Colonic mucosa (tissue), 4 donors: ENCODE results near the gene STARD10. TPM values are rescaled to one million over a fixed set of nuclear protein-coding genes. Genes with fewer than 3 reads are reported as not detected.
A peak's percentile ranks its signal among the peaks of the same experiment; 100 is the strongest.
"Not testable (repeated sequence)": the region's sequence is repeated elsewhere in the genome, so short reads cannot be mapped to it uniquely, and the experiment has no call there.

Experiments used
- DNase-seq: peaks from one replicate; pipeline ENCODE4 v3.0.0-alpha.2; 2020
- H3K27ac ChIP-seq: fragments of 200-600 bp; one replicate; pipeline ENCODE4 v1.8.0; 2021
- H3K27me3 ChIP-seq: fragments of 200-600 bp; one replicate; pipeline ENCODE4 v1.8.0; 2021
- H3K36me3 ChIP-seq: fragments of 200-600 bp; one replicate; pipeline ENCODE4 v1.8.0; 2021
- H3K4me1 ChIP-seq: fragments of 200-600 bp; one replicate; pipeline ENCODE4 v1.8.0; 2021; ENCODE audit warnings: mild to moderate bottlenecking
- H3K4me3 ChIP-seq: fragments of 200-600 bp; one replicate; pipeline ENCODE4 v1.8.0; 2021
- H3K9ac ChIP-seq, 2 donors: one replicate each; pipeline ENCODE4 v1.7.0; 2013; ENCODE audit warnings: control low read depth in 2 of 2, low read depth in 2 of 2, low read length in 2 of 2
- H3K9me3 ChIP-seq: fragments of 200-600 bp; one replicate; pipeline ENCODE4 v1.8.0; 2021
- intact Hi-C: fragments of 100-400 bp; cut with DNase I; formaldehyde crosslinking; loops from one replicate; pipeline ENCODE4 v1.14.1; 2022
- total RNA-seq, 2 donors: library from RNA; stranded (reverse); fragmentation: NEBNext Ultra II Directional in 1 of 2; extraction: Animal tissue kit (Norgen Biotek cat#: 25700) in 1 of 2; gene quantifications; one replicate each; pipeline ENCODE4 v1.2.1, GENCODE V29; 2021
- TF ChIP-seq, protein P1 (sequence below): fragments of 200-600 bp; IDR thresholded peaks from one replicate; pipeline ENCODE4 v1.8.0; 2022; ENCODE audit warnings: antibody characterized with exemption, mild to moderate bottlenecking
- donor health status: healthy.
- donor health status: DM: no; HTN: no; CAD: no.
- donor health status: DM: no; HTN: no; CAD: no.

The STARD10 gene
- total RNA-seq, 2 donors from 2014 or later = 519 to 905 TPM

DNA sequence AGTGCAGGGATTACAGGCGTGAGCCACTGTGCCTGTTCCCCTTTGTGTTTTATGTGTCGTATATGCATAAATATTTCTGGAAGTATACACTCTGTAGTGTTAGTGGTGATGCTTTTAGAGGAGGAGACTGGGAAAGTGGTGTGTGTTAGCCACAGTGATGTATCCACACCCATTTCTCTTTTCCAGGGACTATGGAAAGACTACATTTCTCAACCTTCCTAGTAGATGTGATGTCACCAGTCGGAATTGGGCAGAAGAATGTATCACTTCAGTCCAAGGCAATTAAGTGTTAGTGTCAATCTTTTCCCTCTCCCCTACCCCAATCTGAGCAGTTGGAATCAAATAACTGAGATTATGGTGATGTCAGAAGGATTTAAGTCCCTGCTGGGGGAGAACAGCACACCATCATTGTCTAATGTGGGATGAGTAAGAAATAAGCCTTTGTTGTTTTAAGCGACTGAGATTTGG lies 14.5 kb upstream of the STARD10 start:
- TF ChIP-seq, protein P1, sequence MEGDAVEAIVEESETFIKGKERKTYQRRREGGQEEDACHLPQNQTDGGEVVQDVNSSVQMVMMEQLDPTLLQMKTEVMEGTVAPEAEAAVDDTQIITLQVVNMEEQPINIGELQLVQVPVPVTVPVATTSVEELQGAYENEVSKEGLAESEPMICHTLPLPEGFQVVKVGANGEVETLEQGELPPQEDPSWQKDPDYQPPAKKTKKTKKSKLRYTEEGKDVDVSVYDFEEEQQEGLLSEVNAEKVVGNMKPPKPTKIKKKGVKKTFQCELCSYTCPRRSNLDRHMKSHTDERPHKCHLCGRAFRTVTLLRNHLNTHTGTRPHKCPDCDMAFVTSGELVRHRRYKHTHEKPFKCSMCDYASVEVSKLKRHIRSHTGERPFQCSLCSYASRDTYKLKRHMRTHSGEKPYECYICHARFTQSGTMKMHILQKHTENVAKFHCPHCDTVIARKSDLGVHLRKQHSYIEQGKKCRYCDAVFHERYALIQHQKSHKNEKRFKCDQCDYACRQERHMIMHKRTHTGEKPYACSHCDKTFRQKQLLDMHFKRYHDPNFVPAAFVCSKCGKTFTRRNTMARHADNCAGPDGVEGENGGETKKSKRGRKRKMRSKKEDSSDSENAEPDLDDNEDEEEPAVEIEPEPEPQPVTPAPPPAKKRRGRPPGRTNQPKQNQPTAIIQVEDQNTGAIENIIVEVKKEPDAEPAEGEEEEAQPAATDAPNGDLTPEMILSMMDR = no peak
- Histone ChIP-seq H3K27ac (peak overlapping the region; percentile 53), H3K9me3 (no peaks in the 10 kb centered on the region), H3K9ac (no peak overlapping the region), H3K27me3 (no peaks in the 10 kb centered on the region), H3K36me3 (no peaks in the 10 kb centered on the region), H3K4me3 (no peak overlapping the region), H3K4me1 (peaks cover 10% of the 10 kb centered on the region)
- no peak for DNase-seq
- intact Hi-C loops = no loop called here

DNA sequence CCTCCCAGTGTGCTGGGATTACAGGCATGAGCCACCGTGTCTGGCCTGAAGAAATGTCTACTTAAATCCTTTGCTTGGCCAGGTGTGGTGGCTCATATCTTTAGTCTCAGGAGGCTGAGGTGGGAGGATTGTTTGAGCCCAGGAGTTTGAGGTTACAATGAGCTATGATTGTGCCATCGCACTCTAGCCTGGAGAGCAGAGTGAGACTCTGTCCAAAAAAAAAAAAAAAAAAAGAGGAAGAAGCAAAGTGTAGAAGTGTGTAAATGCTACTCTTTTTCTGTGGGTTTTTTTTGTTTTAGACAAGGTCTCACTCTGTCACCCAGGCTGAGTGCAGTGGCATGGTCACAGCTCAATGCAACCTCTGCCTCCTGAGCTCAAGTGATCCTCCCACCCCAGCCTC lies 13.9 kb upstream of the STARD10 start:
- Histone ChIP-seq H3K27me3 (no peaks in the 10 kb centered on the region), H3K4me3 (no peak overlapping the region), H3K4me1 (peaks cover 6% of the 10 kb centered on the region), H3K9ac (no peak overlapping the region), H3K27ac (peak overlapping the region; percentile 53), H3K36me3 (no peaks in the 10 kb centered on the region), H3K9me3 (no peaks in the 10 kb centered on the region)
- TF ChIP-seq, protein P1 = no peak
- DNase-seq = no peak
- intact Hi-C loops = no loop called here

DNA sequence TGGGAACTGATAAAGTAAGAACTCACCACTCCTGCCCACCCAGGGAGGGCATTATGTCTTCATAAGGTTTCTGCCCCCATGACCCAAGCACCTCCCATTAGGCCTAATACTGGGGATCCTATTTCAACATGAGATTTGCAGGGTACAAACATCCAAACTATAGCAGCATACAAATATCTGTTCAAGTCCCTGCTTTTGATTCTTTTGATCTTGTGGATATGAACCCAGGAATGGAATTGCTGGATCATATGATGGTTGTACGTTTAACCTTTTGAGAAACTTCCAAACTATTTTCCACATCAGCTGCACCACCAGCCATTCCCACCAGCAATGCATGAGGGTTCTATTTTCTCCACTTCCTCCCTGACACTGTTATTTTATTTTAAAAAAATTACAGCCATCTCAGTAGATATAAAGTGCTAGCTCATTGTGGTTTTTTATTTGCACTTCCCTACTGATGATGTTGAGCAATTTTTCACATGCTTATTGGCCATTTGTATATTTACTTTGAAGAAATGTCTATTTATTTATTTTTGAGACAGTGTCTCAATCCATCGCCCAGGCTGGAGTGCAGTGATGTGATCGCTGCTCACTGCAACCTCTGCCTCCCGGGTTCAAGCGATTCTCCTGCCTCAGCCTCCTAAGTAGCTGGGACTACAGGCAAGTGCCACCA lies 13.3 kb upstream of the STARD10 start:
- intact Hi-C loops = no loop called here

DNA sequence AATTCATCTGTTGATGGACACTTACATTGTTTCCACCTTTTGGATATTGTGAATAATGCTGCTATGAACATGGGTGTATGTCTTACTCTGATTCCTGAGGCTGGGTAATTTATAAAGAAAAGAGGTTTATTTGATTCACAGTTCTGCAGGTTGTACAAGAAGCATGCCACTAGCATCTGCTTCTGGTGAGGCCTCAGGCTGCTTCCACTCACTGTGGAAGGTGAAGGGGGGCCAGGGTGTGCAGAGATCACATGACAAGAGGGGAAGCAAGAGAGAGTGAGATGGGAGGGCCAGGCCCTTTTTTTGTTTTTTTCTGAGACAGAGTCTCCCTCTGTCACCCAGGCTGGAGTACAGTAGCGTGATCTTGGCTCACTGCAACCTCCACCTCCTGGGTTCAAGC lies 12.5 kb upstream of the STARD10 start:
- H3K27me3 ChIP-seq, DNase-seq, H3K36me3 ChIP-seq, H3K4me1 ChIP-seq, H3K9ac ChIP-seq, H3K4me3 ChIP-seq, H3K27ac ChIP-seq, H3K9me3 ChIP-seq, intact Hi-C loops: not testable (repeated sequence)

More for the DNA sequence above, 13.3 kb upstream of the STARD10 start:
- Histone ChIP-seq H3K9me3 (no peaks in the 10 kb centered on the region), H3K27me3 (no peaks in the 10 kb centered on the region), H3K36me3 (no peaks in the 10 kb centered on the region), H3K4me1 (peaks cover under 1% of the 10 kb centered on the region), H3K27ac (peak overlapping the region; percentile 53), H3K9ac (no peak overlapping the region), H3K4me3 (no peak overlapping the region)
- no peak for DNase-seq
- TF ChIP-seq, protein P1 = no peak

DNA sequence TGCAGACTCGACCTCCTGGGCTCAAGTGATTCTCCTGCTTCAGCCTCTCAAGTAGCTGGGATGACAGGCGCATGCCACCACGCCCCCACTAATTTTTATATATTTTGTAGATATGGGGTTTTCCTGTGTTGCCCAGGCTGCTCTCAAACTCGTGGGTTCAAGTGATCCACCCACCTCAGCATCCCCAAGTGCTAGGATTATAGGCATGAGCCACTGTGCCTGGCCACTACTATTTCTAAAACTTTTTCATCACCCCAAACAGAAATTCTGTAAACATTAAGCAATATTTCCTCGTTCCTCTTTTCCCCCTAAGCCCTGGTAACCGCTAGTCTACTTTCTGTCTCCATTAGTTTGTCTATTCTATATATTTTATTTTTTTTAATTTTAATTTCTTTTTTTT lies 11.4 kb upstream of the STARD10 start:
- Histone ChIP-seq H3K4me1 (no peaks in the 10 kb centered on the region), H3K9ac (no peak overlapping the region), H3K36me3 (no peaks in the 10 kb centered on the region), H3K4me3 (no peak overlapping the region), H3K27ac (no peak overlapping the region), H3K27me3 (no peaks in the 10 kb centered on the region), H3K9me3 (no peaks in the 10 kb centered on the region)
- no peak for DNase-seq
- intact Hi-C loops = no loop called here
- TF ChIP-seq, protein P1 = no peak

DNA sequence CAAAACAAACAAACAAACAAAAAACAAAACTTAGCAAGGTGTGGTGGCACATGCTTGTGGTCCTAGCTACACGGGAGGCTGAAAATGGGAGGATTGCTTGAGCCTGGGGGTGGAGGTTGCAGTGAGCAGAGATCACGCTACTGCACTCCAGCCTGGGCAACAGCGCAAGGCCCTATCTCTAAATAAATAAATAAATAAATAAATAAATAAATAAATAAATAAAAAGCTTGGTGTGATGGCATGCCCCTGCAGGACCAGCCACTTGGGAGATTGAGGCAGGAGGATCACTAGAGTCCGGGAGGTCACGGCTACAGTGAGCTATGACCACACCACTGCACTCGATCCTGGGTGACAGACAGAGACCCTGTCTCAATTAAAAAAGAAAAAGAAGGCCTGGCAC lies 9.0 kb upstream of the STARD10 start:
- no peak overlapping the region for H3K9ac ChIP-seq
- H3K27me3 ChIP-seq = no peaks in the 10 kb centered on the region
- DNase-seq = no peak
- no peak overlapping the region for H3K4me3 ChIP-seq
- TF ChIP-seq, protein P1 = no peak
- no peaks in the 10 kb centered on the region for H3K4me1 ChIP-seq
- intact Hi-C loops = no loop called here
- H3K36me3 ChIP-seq = no peaks in the 10 kb centered on the region
- no peaks in the 10 kb centered on the region for H3K9me3 ChIP-seq
- H3K27ac ChIP-seq = no peak overlapping the region
